K562 (cell line): ENCODE data around the gene HP. TPM values are rescaled to one million over a fixed set of nuclear protein-coding genes. Genes with fewer than 3 reads are reported as not detected.
A peak's percentile ranks its signal among the peaks of the same experiment; 100 is the strongest.

Source experiments
- ATF2 ChIP-seq: sonication (generic); formaldehyde crosslinking; IDR thresholded peaks from 2 replicates; pipeline ENCODE4 v1.8.1; 2022; ENCODE audit warnings: missing genetic modification reagents
- C11orf30 ChIP-seq: fragments of 450-650 bp; IDR thresholded peaks from 2 replicates; pipeline ENCODE4 v1.6.1; 2016; ENCODE audit warnings: low read depth, mild to moderate bottlenecking
- DIDO1 ChIP-seq: fragments of 450-650 bp; IDR thresholded peaks from 2 replicates; pipeline ENCODE4 v1.6.1; 2016; ENCODE audit warnings: low read depth, missing biosample characterization, missing genetic modification characterization
- ETV6 ChIP-seq, 3 experiments: fragments of 150-350 bp in 1 of 3; sonication (generic) in 1 of 3; formaldehyde crosslinking in 1 of 3; IDR thresholded peaks; 2 replicates each; pipeline versions ENCODE4 v1.6.1 to v1.8.0; 2014 to 2022; ENCODE audit warnings: borderline replicate concordance in 2 of 3, low read depth in 2 of 3, antibody characterized with exemption in 1 of 3, low read length in 1 of 3, mild to moderate bottlenecking in 1 of 3, missing genetic modification reagents in 1 of 3
- GTF2A2 ChIP-seq: IDR thresholded peaks from 2 replicates; pipeline ENCODE4 v1.6.1; 2016; ENCODE audit warnings: mild to moderate bottlenecking, missing genetic modification characterization, missing compliant biosample characterization
- MBD2 ChIP-seq: sonication (generic); IDR thresholded peaks from 2 replicates; pipeline ENCODE4 v1.6.1; 2016; ENCODE audit warnings: low read depth, borderline replicate concordance
- NEUROD1 ChIP-seq: fragments of 150-350 bp; IDR thresholded peaks from 2 replicates; pipeline ENCODE4 v1.6.1; 2014; ENCODE audit warnings: borderline replicate concordance, low read length, low read depth; ENCODE audit not compliant: partially characterized antibody
- NFIX ChIP-seq: fragments of 250-450 bp; sonication (Bioruptor Pico); IDR thresholded peaks from 2 replicates; pipeline ENCODE4 v1.4.0; 2020; ENCODE audit warnings: low read depth, mild to moderate bottlenecking, moderate library complexity
- POLR3A ChIP-seq: IDR thresholded peaks from 2 replicates; pipeline ENCODE4 v1.6.1; 2011; ENCODE audit warnings: borderline replicate concordance, mild to moderate bottlenecking, moderate library complexity; ENCODE audit not compliant: insufficient read length, insufficient read depth; ENCODE audit errors: extremely low read depth
- REST ChIP-seq, 2 experiments: fragments of 450-650 bp; formaldehyde crosslinking in 1 of 2; IDR thresholded peaks; 2 replicates each; pipeline versions ENCODE4 v1.4.0 to v1.6.1; 2014 to 2020; ENCODE audit warnings: mild to moderate bottlenecking in 2 of 2, borderline replicate concordance in 1 of 2, low read depth in 1 of 2
- SIN3A ChIP-seq, 2 experiments: fragments of 150-350 bp in 1 of 2; IDR thresholded peaks; 2 replicates each; pipeline ENCODE4 v1.6.1; 2011 to 2016; ENCODE audit warnings: borderline replicate concordance in 2 of 2, low read depth in 2 of 2, low read length in 2 of 2, mild to moderate bottlenecking in 2 of 2, moderate library complexity in 2 of 2; ENCODE audit not compliant: control insufficient read depth in 1 of 2
- TAF7 ChIP-seq: fragments of 450-650 bp; IDR thresholded peaks from 2 replicates; pipeline ENCODE4 v1.6.1; 2016; ENCODE audit warnings: missing genetic modification characterization, missing compliant biosample characterization
- polyA plus RNA-seq, 8 experiments: library from polyadenylated mRNA; depleted of rRNA in 4 of 8; stranded (reverse) in 5 of 8; unstranded in 3 of 8; fragments of >200 nt; fragmentation: Nextera tagmentation in 2 of 8; fragmentation: Illumina TruSeq in 1 of 8; extraction: Ambion mirVana in 2 of 8; extraction: Trizol in 1 of 8; gene quantifications; 2 replicates each; pipeline versions ENCODE4 v1.2.1 to v1.2.3, GENCODE V29; 2011 to 2014; ENCODE audit warnings: inconsistent platforms in 1 of 8, missing spikeins in 1 of 8
- total RNA-seq, 7 experiments: library from RNA; depleted of rRNA in 6 of 7; stranded (reverse); fragments of >200 nt in 6 of 7; fragmentation: Illumina TruSeq in 2 of 7; extraction: Trizol in 2 of 7; gene quantifications; 2 replicates each; pipeline versions ENCODE4 v1.2.1 to v1.2.3, GENCODE V29; 2011 to 2021; ENCODE audit warnings: low replicate concordance in 1 of 7
- TF ChIP-seq, protein P1 (sequence below): fragments of 250-450 bp; sonication (Bioruptor Pico); IDR thresholded peaks from 2 replicates; pipeline ENCODE4 v1.8.0; 2021; ENCODE audit warnings: moderate library complexity, mild to moderate bottlenecking, inconsistent platforms

The HP gene
- total and polyA plus RNA-seq, 9 of the 15 experiments (the other 6 are each of a cell fraction or from before 2014, with no cell fraction given): 0.04 to 8.7 TPM; not detected in 7

DNA sequence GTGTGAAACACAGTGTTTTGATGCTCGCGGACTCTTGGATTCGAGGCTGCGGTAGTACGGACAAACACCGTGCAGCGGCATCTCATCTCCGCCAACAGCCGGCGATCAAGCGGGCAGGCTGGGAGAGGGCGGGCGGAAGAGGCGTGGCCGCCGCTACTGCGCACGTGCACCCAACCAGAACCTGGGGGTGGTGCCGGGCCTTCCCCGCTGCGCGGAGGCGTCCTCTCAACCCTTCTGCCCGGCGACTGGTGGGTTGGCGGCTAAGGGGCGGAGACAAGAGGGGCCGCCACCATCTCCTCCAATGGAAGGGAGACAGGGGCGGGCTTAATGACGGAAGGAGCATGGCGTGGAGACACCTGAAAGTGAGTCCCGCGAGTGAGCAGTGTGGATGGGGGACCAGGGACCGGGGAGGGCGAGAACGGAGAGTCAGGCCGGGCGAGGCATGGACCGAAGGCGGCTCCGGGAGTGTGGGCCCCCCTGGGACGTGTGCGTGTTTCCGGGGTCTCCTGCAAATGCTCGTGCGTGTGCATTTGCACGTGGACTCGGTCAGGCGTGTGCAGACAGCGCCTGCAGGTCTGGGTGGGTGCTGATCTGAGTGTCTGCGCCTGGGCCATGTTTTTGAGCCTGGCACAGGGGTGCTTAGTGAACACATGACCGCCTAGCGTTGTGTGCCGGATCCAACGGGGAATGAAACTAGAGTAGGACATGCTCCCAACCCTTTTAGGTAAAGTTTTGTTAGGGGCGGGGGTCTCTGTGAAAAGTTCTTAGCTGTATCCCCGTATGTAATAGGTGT is 45.7 kb upstream of the HP start, which contains the start of gene DHODH (continued):
- no peak; the same call in 1 of the 2 replicates for TF ChIP-seq REST (IDR thresholded peaks at IDR 0.05; ENCODE audit: borderline replicate concordance)
- 0 out of 2 replicates have a peak, but pooled peaks have one; percentile 25 for TF ChIP-seq REST (CRISPR knock-in tag; IDR thresholded peaks at IDR 0.05; ENCODE audit: low read depth)
- TF ChIP-seq ATF2: no peak
- peak; percentile 35; the same call in 1 of the 2 replicates for TF ChIP-seq DIDO1 (tag)
- no peak for TF ChIP-seq ETV6 (IDR thresholded peaks at IDR 0.05; ENCODE audit: borderline replicate concordance in 1 of 2, low read depth in 2 of 2, low read length in 1 of 2)
- no peak for TF ChIP-seq ETV6 (CRISPR knock-in tag; IDR thresholded peaks at IDR 0.05; ENCODE audit: borderline replicate concordance)
- no peak for TF ChIP-seq GTF2A2
- no peak for TF ChIP-seq NEUROD1
- TF ChIP-seq MBD2: peak; percentile 84
- peak; percentile 77 to 85; a peak in 3 of 4 replicates for TF ChIP-seq SIN3A (IDR thresholded peaks at IDR 0.05; ENCODE audit: borderline replicate concordance in 2 of 2, control insufficient read depth in 1 of 2, low read depth in 2 of 2, low read length in 2 of 2)
- TF ChIP-seq, protein P1, sequence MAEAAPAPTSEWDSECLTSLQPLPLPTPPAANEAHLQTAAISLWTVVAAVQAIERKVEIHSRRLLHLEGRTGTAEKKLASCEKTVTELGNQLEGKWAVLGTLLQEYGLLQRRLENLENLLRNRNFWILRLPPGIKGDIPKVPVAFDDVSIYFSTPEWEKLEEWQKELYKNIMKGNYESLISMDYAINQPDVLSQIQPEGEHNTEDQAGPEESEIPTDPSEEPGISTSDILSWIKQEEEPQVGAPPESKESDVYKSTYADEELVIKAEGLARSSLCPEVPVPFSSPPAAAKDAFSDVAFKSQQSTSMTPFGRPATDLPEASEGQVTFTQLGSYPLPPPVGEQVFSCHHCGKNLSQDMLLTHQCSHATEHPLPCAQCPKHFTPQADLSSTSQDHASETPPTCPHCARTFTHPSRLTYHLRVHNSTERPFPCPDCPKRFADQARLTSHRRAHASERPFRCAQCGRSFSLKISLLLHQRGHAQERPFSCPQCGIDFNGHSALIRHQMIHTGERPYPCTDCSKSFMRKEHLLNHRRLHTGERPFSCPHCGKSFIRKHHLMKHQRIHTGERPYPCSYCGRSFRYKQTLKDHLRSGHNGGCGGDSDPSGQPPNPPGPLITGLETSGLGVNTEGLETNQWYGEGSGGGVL (CRISPR knock-in tag): no peak
- TF ChIP-seq TAF7 (tag): peak; percentile 36; the same call in 1 of the 2 replicates
- TF ChIP-seq POLR3A: no peak
- TF ChIP-seq NFIX (CRISPR knock-in tag): no peak
- peak; percentile 22; the same call in 1 of the 2 replicates for TF ChIP-seq C11orf30
